Upper lobe of left lung (tissue), 6 donors: ENCODE results near the gene BTBD2. TPM values are rescaled to one million over a fixed set of nuclear protein-coding genes. Genes with fewer than 3 reads are reported as not detected.
"Not testable (repeated sequence)": the region's sequence is repeated elsewhere in the genome, so short reads cannot be mapped to it uniquely, and the experiment has no call there.

Experiments used
- ATAC-seq, 2 donors: fragments of 200-7000 bp; cut with Tn5 transposase; one replicate each; pipeline ENCODE4 v1.9.1; 2022; ENCODE audit warnings: mild to moderate bottlenecking in 2 of 2, moderate library complexity in 2 of 2; ENCODE audit not compliant: low FRiP score in 2 of 2
- DNase-seq, 2 donors: peaks; one replicate each; pipeline ENCODE4 v3.0.0-alpha.2; 2019 to 2020
- H3K27ac ChIP-seq, 4 donors: fragments of 200-600 bp; sonication (generic); one replicate each; pipeline ENCODE4 v1.5.1; 2016 to 2019
- H3K27me3 ChIP-seq, 4 donors: fragments of 200-600 bp; sonication (generic); one replicate each; pipeline ENCODE4 v1.5.1; 2017 to 2019
- H3K36me3 ChIP-seq, 4 donors: fragments of 200-600 bp; sonication (generic); one replicate each; pipeline ENCODE4 v1.5.1; 2016 to 2019
- H3K4me1 ChIP-seq, 4 donors: fragments of 200-600 bp; sonication (generic); one replicate each; pipeline ENCODE4 v1.5.1; 2018 to 2019
- H3K4me3 ChIP-seq, 4 donors: fragments of 200-600 bp; sonication (generic); one replicate each; pipeline ENCODE4 v1.5.1; 2017 to 2019; ENCODE audit warnings: mild to moderate bottlenecking in 2 of 4, moderate library complexity in 1 of 4
- H3K9me3 ChIP-seq, 4 donors: fragments of 200-600 bp; sonication (generic); one replicate each; pipeline ENCODE4 v1.5.1; 2018 to 2019
- CTCF ChIP-seq, 6 experiments: fragments of 450-650 bp in 4 of 6; fragments of 200-600 bp in 2 of 6; sonication (generic) in 2 of 6; IDR thresholded peaks; one replicate each; pipeline ENCODE4 v1.5.1; 2016 to 2019; ENCODE audit warnings: antibody characterized with exemption in 6 of 6
- EP300 ChIP-seq, 4 donors: sonication (generic); formaldehyde crosslinking; IDR thresholded peaks; one replicate each; pipeline ENCODE4 v1.5.1; 2017; ENCODE audit warnings: antibody characterized with exemption in 4 of 4, control low read depth in 2 of 4
- POLR2A ChIP-seq, 4 donors: fragments of 450-650 bp; IDR thresholded peaks; one replicate each; pipeline ENCODE4 v1.5.1; 2016 to 2017; ENCODE audit warnings: antibody characterized with exemption in 4 of 4, mild to moderate bottlenecking in 2 of 4
- POLR2AphosphoS5 ChIP-seq, 2 donors: sonication (generic); formaldehyde crosslinking; IDR thresholded peaks; one replicate each; pipeline ENCODE4 v1.5.1; 2017; ENCODE audit warnings: antibody characterized with exemption in 2 of 2
- whole genome bisulfite sequencing, 2 donors: methylation state at CpG; one replicate each; pipeline ENCODE4 v1.1.5; 2017 to 2018; 5-methylcytosine and 5-hydroxymethylcytosine counted together
- total RNA-seq, 6 donors: library from RNA; depleted of rRNA in 4 of 6; stranded (reverse); fragments of >200 nt in 4 of 6; gene quantifications; one replicate each; pipeline versions ENCODE4 v1.1.0 to v1.2.1, GENCODE V29; 2016 to 2021
- donor health status: DM: no; HTN: no; CAD: no; lungs with moderate emphysema.
- donor health status: DM: no; HTN: yes; CAD: no; lungs with severe emphysema.

Gene BTBD2
- total RNA-seq, 6 donors from 2014 or later: 49.0 to 87.3 (median 69.8) TPM

GRCh38 chr19:1990230-1991017 is 25.1 kb downstream of the BTBD2 start:
- H3K4me1 ChIP-seq: no peaks in the 10 kb centered on the region
- H3K4me3 ChIP-seq: no peak overlapping the region
- TF ChIP-seq CTCF (IDR thresholded peaks at IDR 0.05) (no peak), EP300 (IDR thresholded peaks at IDR 0.05) (no peak), POLR2AphosphoS5 (IDR thresholded peaks at IDR 0.05) (no peak), POLR2A (IDR thresholded peaks at IDR 0.05) (no peak)
- no peak overlapping the region for H3K27ac ChIP-seq
- peaks cover 14 to 72% (median 57%) of the 10 kb centered on the region in 4 donors for H3K36me3 ChIP-seq
- 96 to 97% methylated on average over 19 to 34 of the region's 34 CpGs for WGBS, 2 donors
- ATAC-seq (no peak), DNase-seq (peak in 1 of 2 donors; percentile 67)
- no peaks in the 10 kb centered on the region for H3K27me3 ChIP-seq
- H3K9me3 ChIP-seq: no peaks in the 10 kb centered on the region

- no peak overlapping the region for H3K27ac ChIP-seq
- H3K4me3 ChIP-seq: no peak overlapping the region
- peaks cover 18 to 80% (median 65%) of the 10 kb centered on the region in 4 donors for H3K36me3 ChIP-seq
- H3K27me3 ChIP-seq: no peaks in the 10 kb centered on the region
- WGBS, 2 donors: 95 to 97% methylated on average over 34 to 36 of the region's 40 CpGs
- H3K9me3 ChIP-seq: no peaks in the 10 kb centered on the region
- ATAC-seq (no peak), DNase-seq (peak in 1 of 2 donors; percentile 64)
- no peak for TF ChIP-seq EP300 (IDR thresholded peaks at IDR 0.05)
- no peak for TF ChIP-seq POLR2A (IDR thresholded peaks at IDR 0.05)
- no peak for TF ChIP-seq CTCF (IDR thresholded peaks at IDR 0.05)
- TF ChIP-seq POLR2AphosphoS5 (IDR thresholded peaks at IDR 0.05): no peak
- H3K4me1 ChIP-seq: no peaks in the 10 kb centered on the region
Measured at GRCh38 chr19:1989513-1990229, 25.8 kb downstream of the BTBD2 start.

- H3K9me3 ChIP-seq, ATAC-seq, H3K27me3 ChIP-seq, H3K4me3 ChIP-seq, DNase-seq, H3K27ac ChIP-seq, H3K4me1 ChIP-seq: not testable (repeated sequence)
- WGBS, 2 donors: 78 to 86% methylated on average over 10 of the region's 10 CpGs
- peaks cover 18 to 88% (median 69%) of the 10 kb centered on the region in 4 donors for H3K36me3 ChIP-seq
Measured at GRCh38 chr19:1988464-1988863, 27.1 kb downstream of the BTBD2 start.

- WGBS, 2 donors: 82 to 89% methylated on average over 13 to 23 of the region's 42 CpGs
- H3K4me1 ChIP-seq: no peaks in the 10 kb centered on the region
- no peak overlapping the region for H3K27ac ChIP-seq
- peak in 1 of 2 donors; percentile 65 for DNase-seq
- TF ChIP-seq POLR2A (IDR thresholded peaks at IDR 0.05) (no peak), CTCF (IDR thresholded peaks at IDR 0.05) (no peak), POLR2AphosphoS5 (IDR thresholded peaks at IDR 0.05) (no peak), EP300 (IDR thresholded peaks at IDR 0.05) (no peak)
- H3K36me3 ChIP-seq: peaks cover 18 to 91% (median 70%) of the 10 kb centered on the region in 4 donors
- H3K27me3 ChIP-seq: no peaks in the 10 kb centered on the region
- peak in 1 of 2 donors; percentile 10 for ATAC-seq
- H3K4me3 ChIP-seq: no peak overlapping the region
- H3K9me3 ChIP-seq: no peaks in the 10 kb centered on the region
Measured at GRCh38 chr19:1987197-1988187, 28.0 kb downstream of the BTBD2 start.
